Epithelial cell of esophagus (primary cell): ENCODE data around the gene BPGM.

Experiments
- DNase-seq: peaks from one replicate; pipeline ENCODE4 v3.0.0; 2010; ENCODE audit warnings: low read depth
- H3K4me3 ChIP-seq: 2 replicates; pipeline ENCODE4 v1.5.1; 2011; ENCODE audit warnings: mild to moderate bottlenecking, low read length, control low read depth
- CTCF ChIP-seq: IDR thresholded peaks from 2 replicates; pipeline ENCODE4 v1.5.1; 2011; ENCODE audit warnings: low read depth, mild to moderate bottlenecking, low read length, control low read depth, inconsistent platforms; ENCODE audit not compliant: insufficient read depth; ENCODE audit errors: missing control alignments

The BPGM gene

GRCh38 chr7:134632052-134632451, 14.6 kb upstream of the BPGM start:
- H3K4me3 ChIP-seq, result no peak overlapping the region
- DNase-seq, result no peak
- TF ChIP-seq CTCF, result no peak

- H3K4me3 ChIP-seq, result no peak overlapping the region
- DNase-seq, result peak; percentile 77
- peak; percentile 69 for TF ChIP-seq CTCF
Observed at GRCh38 chr7:134632937-134633540, 13.6 kb upstream of the BPGM start.

GRCh38 chr7:134636008-134636449, 10.6 kb upstream of the BPGM start:
- no peak for DNase-seq
- no peak overlapping the region for H3K4me3 ChIP-seq
- TF ChIP-seq CTCF, result no peak

GRCh38 chr7:134637441-134637840, 9.2 kb upstream of the BPGM start:
- no peak overlapping the region for H3K4me3 ChIP-seq
- no peak for DNase-seq
- no peak for TF ChIP-seq CTCF

GRCh38 chr7:134637934-134638719, 8.5 kb upstream of the BPGM start:
- TF ChIP-seq CTCF, result no peak

GRCh38 chr7:134639061-134639460, 7.6 kb upstream of the BPGM start:
- no peak for TF ChIP-seq CTCF
- H3K4me3 ChIP-seq, result no peak overlapping the region
- DNase-seq, result no peak

More at GRCh38 chr7:134637934-134638719, 8.5 kb upstream of the BPGM start:
- peak; percentile 92 for DNase-seq
- no peak overlapping the region for H3K4me3 ChIP-seq
